ENCODE data around the gene VPS26C. TPM values are rescaled to one million over a fixed set of nuclear protein-coding genes. Genes with fewer than 3 reads are reported as not detected.

VPS26C gene
- total RNA-seq, 2 experiments from 2014 or later = 31.8 to 36.0 TPM

DNA sequence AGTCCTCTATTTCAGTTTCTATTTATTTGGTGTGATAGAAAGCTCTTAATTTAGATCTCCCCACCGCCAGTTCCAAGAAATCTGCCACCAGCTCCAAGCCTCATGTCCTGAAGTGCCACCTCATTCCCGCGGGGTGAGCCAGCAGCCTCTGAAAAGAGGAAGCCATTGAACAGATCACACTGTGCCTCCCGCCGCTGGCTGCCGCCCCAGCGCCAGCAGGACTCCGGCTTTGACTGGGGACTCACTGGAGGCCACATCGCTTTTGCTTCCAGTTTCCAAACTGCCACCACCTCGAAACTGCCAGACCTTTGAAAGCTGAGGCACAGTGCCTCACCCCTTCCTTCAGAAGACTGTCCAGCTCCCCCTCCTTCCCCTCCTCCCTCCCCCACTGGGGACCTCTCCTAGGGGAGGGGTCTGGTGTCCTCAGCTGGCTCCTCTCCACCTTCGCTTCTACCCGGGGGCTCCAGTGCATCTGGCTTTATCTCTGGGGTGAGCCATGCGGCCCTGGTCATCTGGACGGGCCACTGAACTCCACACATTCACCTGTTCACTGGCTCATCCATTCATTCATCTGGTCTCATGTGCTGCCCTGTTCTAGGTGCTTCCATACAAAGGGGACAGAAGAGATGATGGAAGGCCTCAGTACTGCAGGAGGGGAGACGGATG, 58.9 kb downstream of the VPS26C start:
- H3K4me1 ChIP-seq (ENCODE audit: insufficient read depth, low read length) = peaks cover 11% of the 10 kb centered on the region
- no peaks in the 10 kb centered on the region for H3K27me3 ChIP-seq (ENCODE audit: control insufficient read depth in 1 of 2, insufficient read depth in 2 of 2, low read length in 2 of 2)
- ATAC-seq (ENCODE audit: poor library complexity) = no peak
- H3K4me3 ChIP-seq (ENCODE audit: low read length) = no peak overlapping the region
- CTCF ChIA-PET = no interaction called here
- H3K36me3 Mint-ChIP-seq (ENCODE audit: low read depth) = peaks cover 19% of the 10 kb centered on the region
- H3K27ac ChIP-seq (ENCODE audit: low read depth in 1 of 2, low read length in 2 of 2) = no peak overlapping the region
- H3K4me1 Mint-ChIP-seq (ENCODE audit: low read depth) = peaks cover 14% of the 10 kb centered on the region
- intact Hi-C loops (cut with DNase I, micrococcal nuclease) = no loop called here
- H3K9me3 Mint-ChIP-seq = peaks cover 2% of the 10 kb centered on the region
- TF ChIP-seq, protein P1, sequence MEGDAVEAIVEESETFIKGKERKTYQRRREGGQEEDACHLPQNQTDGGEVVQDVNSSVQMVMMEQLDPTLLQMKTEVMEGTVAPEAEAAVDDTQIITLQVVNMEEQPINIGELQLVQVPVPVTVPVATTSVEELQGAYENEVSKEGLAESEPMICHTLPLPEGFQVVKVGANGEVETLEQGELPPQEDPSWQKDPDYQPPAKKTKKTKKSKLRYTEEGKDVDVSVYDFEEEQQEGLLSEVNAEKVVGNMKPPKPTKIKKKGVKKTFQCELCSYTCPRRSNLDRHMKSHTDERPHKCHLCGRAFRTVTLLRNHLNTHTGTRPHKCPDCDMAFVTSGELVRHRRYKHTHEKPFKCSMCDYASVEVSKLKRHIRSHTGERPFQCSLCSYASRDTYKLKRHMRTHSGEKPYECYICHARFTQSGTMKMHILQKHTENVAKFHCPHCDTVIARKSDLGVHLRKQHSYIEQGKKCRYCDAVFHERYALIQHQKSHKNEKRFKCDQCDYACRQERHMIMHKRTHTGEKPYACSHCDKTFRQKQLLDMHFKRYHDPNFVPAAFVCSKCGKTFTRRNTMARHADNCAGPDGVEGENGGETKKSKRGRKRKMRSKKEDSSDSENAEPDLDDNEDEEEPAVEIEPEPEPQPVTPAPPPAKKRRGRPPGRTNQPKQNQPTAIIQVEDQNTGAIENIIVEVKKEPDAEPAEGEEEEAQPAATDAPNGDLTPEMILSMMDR (IDR thresholded peaks at IDR 0.05) = no peak
- H3K9me3 ChIP-seq (ENCODE audit: control insufficient read depth in 1 of 2, insufficient read depth in 1 of 2, low read length in 2 of 2) = peaks cover 0 to 6% of the 10 kb centered on the region in 2 experiments
- DNase-seq = peak in 3 of 14 experiments; percentile 23 to 56 (median 50)
- POLR2A ChIA-PET = interaction anchor here (0.9 kb wide), 1 partner anchor 17 kb away, joined by 3 read pairs; no protein-coding TSS in a partner anchor
- no peak overlapping the region for H3K4me3 Mint-ChIP-seq
- peaks cover 2% of the 10 kb centered on the region for H3K36me3 ChIP-seq (ENCODE audit: insufficient read depth, low read length)
- no peak overlapping the region for H3K27ac Mint-ChIP-seq
- no peaks in the 10 kb centered on the region for H3K27me3 Mint-ChIP-seq

DNA sequence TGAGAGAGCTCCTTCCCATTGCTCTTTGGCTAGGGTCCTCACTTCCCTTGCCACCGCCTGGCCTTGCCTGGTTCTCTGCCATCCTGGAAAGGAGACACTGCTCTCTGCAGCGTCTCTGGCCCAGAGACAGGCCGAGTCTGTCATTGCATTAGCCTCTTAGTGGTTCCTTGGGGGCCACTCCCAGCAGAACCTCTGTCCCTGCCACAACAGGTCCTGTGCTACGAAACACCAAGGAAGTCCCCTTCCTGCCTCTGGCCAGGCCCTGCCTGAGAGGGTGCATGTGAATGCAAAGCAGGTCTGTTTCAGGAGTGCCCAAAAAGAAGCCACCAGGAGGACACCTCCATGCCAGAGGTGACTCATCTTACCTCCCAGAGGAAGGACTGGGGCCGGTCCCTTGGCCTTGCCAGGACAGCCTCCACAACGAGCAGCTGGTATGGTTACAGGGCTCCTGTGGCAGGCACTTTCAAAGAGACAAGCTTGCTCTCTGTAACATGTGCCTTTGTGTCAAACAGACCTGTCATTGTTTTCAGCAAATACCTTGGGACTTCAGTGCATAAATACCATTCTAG, 59.6 kb downstream of the VPS26C start:
- Histone ChIP-seq H3K27ac (ENCODE audit: low read depth in 1 of 2, low read length in 2 of 2) (no peak overlapping the region), H3K4me1 (ENCODE audit: insufficient read depth, low read length) (peaks cover 11% of the 10 kb centered on the region), H3K27me3 (ENCODE audit: control insufficient read depth in 1 of 2, insufficient read depth in 2 of 2, low read length in 2 of 2) (no peaks in the 10 kb centered on the region), H3K36me3 (ENCODE audit: insufficient read depth, low read length) (peaks cover 8% of the 10 kb centered on the region), H3K4me3 (ENCODE audit: low read length) (no peak overlapping the region), H3K9me3 (ENCODE audit: control insufficient read depth in 1 of 2, insufficient read depth in 1 of 2, low read length in 2 of 2) (peaks cover 0 to 6% of the 10 kb centered on the region in 2 experiments)
- H3K36me3 Mint-ChIP-seq (ENCODE audit: low read depth) = peaks cover 26% of the 10 kb centered on the region
- H3K4me3 Mint-ChIP-seq = no peak overlapping the region
- intact Hi-C loops (cut with DNase I, micrococcal nuclease) = no loop called here
- peaks cover 2% of the 10 kb centered on the region for H3K9me3 Mint-ChIP-seq
- peaks cover 14% of the 10 kb centered on the region for H3K4me1 Mint-ChIP-seq (ENCODE audit: low read depth)
- no peak overlapping the region for H3K27ac Mint-ChIP-seq
- DNase-seq = no peak
- CTCF ChIA-PET = no interaction called here
- POLR2A ChIA-PET = no interaction called here
- ATAC-seq (ENCODE audit: poor library complexity) = no peak
- TF ChIP-seq, protein P1 (IDR thresholded peaks at IDR 0.05) = no peak
- H3K27me3 Mint-ChIP-seq = no peaks in the 10 kb centered on the region

DNA sequence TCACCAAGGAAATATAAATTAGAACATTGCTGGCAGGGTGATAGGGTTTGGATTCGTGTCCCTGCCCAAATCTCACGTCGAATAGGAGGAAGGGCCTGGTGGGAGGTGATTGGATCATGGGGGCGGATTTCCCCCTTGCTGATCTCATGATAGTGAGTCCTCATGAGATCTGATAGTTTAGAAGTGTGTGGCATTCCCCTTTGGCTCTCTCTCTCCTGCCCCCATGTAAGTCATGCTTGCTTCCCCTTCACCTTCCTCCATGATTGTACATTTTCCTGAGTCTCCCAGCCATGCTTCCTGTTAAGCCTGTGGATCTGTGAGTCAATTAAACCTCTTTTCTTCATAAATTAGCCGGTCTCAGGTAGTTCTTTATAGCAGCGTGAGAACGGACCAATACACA, 60.6 kb downstream of the VPS26C start:
- Mint-ChIP-seq H3K36me3 (ENCODE audit: low read depth) (peaks cover 36% of the 10 kb centered on the region), H3K4me3 (no peak overlapping the region), H3K9me3 (peaks cover under 1% of the 10 kb centered on the region), H3K27me3 (no peaks in the 10 kb centered on the region), H3K4me1 (ENCODE audit: low read depth) (peaks cover 14% of the 10 kb centered on the region), H3K27ac (peak overlapping the region; percentile 25)
- CTCF ChIA-PET = interaction anchor here (0.6 kb wide), 1 partner anchor 902 kb away, joined by 3 read pairs; no protein-coding TSS in a partner anchor
- no peaks in the 10 kb centered on the region for H3K27me3 ChIP-seq (ENCODE audit: control insufficient read depth in 1 of 2, insufficient read depth in 2 of 2, low read length in 2 of 2)
- ATAC-seq (ENCODE audit: poor library complexity) (no peak), DNase-seq (peak in 1 of 14 experiments; percentile 31)
- intact Hi-C loops (cut with DNase I, micrococcal nuclease) = no loop called here
- POLR2A ChIA-PET = no interaction called here
- no peak overlapping the region for H3K4me3 ChIP-seq (ENCODE audit: low read length)
- peaks cover 0 to 6% of the 10 kb centered on the region in 2 experiments for H3K9me3 ChIP-seq (ENCODE audit: control insufficient read depth in 1 of 2, insufficient read depth in 1 of 2, low read length in 2 of 2)
- H3K27ac ChIP-seq (ENCODE audit: low read depth in 1 of 2, low read length in 2 of 2) = no peak overlapping the region
- H3K36me3 ChIP-seq (ENCODE audit: insufficient read depth, low read length) = peaks cover 16% of the 10 kb centered on the region
- TF ChIP-seq, protein P1 (IDR thresholded peaks at IDR 0.05) = no peak
- peaks cover 11% of the 10 kb centered on the region for H3K4me1 ChIP-seq (ENCODE audit: insufficient read depth, low read length)

All from CD4-positive, alpha-beta T cell (primary cell).